K562 (cell line): ENCODE data around the gene CD99L2. TPM values are rescaled to one million over a fixed set of nuclear protein-coding genes. Genes with fewer than 3 reads are reported as not detected.

Experiments used
- AFF1 ChIP-seq, 2 experiments: fragments of 450-650 bp; IDR thresholded peaks; 2 replicates each; pipeline ENCODE4 v1.6.1; 2018; ENCODE audit warnings: mild to moderate bottlenecking in 2 of 2, low read depth in 1 of 2; ENCODE audit not compliant: partially characterized antibody in 2 of 2
- CSDE1 ChIP-seq, 2 experiments: fragments of 450-650 bp; IDR thresholded peaks; 2 replicates each; pipeline ENCODE4 v1.6.1; 2016; ENCODE audit warnings: mild to moderate bottlenecking in 1 of 2
- ELF1 ChIP-seq: fragments of 200-800 bp; sonication (Bioruptor generic); IDR thresholded peaks from 2 replicates; pipeline ENCODE4 v1.6.1; 2016; ENCODE audit warnings: missing genetic modification characterization, missing compliant biosample characterization
- ZNF124 ChIP-seq: sonication (generic); formaldehyde crosslinking; IDR thresholded peaks from 2 replicates; pipeline ENCODE4 v1.8.1; 2022; ENCODE audit warnings: missing genetic modification reagents
- ZNF639 ChIP-seq, 2 experiments: fragments of 200-800 bp in 1 of 2; sonication (Bioruptor generic) in 1 of 2; sonication (generic) in 1 of 2; formaldehyde crosslinking in 1 of 2; IDR thresholded peaks in 1 of 2; conservative IDR thresholded peaks in 1 of 2; 2 replicates each; pipeline versions ENCODE4 v1.5.0 to v1.6.1; 2016 to 2020; ENCODE audit warnings: missing compliant biosample characterization in 1 of 2, missing genetic modification characterization in 1 of 2, missing genetic modification reagents in 1 of 2
- polyA plus RNA-seq, 8 experiments: library from polyadenylated mRNA; depleted of rRNA in 4 of 8; stranded (reverse) in 5 of 8; unstranded in 3 of 8; fragments of >200 nt; fragmentation: Nextera tagmentation in 2 of 8; fragmentation: Illumina TruSeq in 1 of 8; extraction: Ambion mirVana in 2 of 8; extraction: Trizol in 1 of 8; gene quantifications; 2 replicates each; pipeline versions ENCODE4 v1.2.1 to v1.2.3, GENCODE V29; 2011 to 2014; ENCODE audit warnings: inconsistent platforms in 1 of 8, missing spikeins in 1 of 8
- total RNA-seq, 7 experiments: library from RNA; depleted of rRNA in 6 of 7; stranded (reverse); fragments of >200 nt in 6 of 7; fragmentation: Illumina TruSeq in 2 of 7; extraction: Trizol in 2 of 7; gene quantifications; 2 replicates each; pipeline versions ENCODE4 v1.2.1 to v1.2.3, GENCODE V29; 2011 to 2021; ENCODE audit warnings: low replicate concordance in 1 of 7

CD99L2 gene
- total and polyA plus RNA-seq, 9 of the 15 experiments (the other 6 are each of a cell fraction or from before 2014, with no cell fraction given): 0.76 to 19.0 (median 11.9) TPM

GRCh38 chrX:150919401-150919800, 20.9 kb upstream of the CD99L2 start (continued):
- TF ChIP-seq ZNF639 (CRISPR knock-in tag; conservative IDR thresholded peaks at IDR 0.05 in 1 of 2, IDR thresholded peaks at IDR 0.05 in 1 of 2): no peak
- no peak for TF ChIP-seq CSDE1 (IDR thresholded peaks at IDR 0.05)
- TF ChIP-seq ZNF124 (CRISPR knock-in tag): no peak
- TF ChIP-seq AFF1 (IDR thresholded peaks at IDR 0.05; ENCODE audit: low read depth in 1 of 2, partially characterized antibody in 2 of 2): no peak
- no peak for TF ChIP-seq ELF1
